Keratinocyte (primary cell): ENCODE data around the gene LATS2. TPM values are rescaled to one million over a fixed set of nuclear protein-coding genes. Genes with fewer than 3 reads are reported as not detected.

Source experiments
- DNase-seq: peaks from one replicate; pipeline ENCODE4 v3.0.0-alpha.2; 2011; ENCODE audit warnings: low read depth, missing footprints, low spot score
- FAIRE-seq: peaks from 2 replicates; lab custom pipeline; 2011; peaks lifted over from hg19 to GRCh38; lab: Jason Lieb, UNC
- H2AFZ ChIP-seq: 2 replicates; pipeline ENCODE4 v1.6.0; 2012; ENCODE audit warnings: low read length, control low read depth, inconsistent platforms; ENCODE audit not compliant: control insufficient read depth
- H3K27ac ChIP-seq: 2 replicates; pipeline ENCODE4 v1.5.1; 2011; ENCODE audit warnings: low read length; ENCODE audit not compliant: control insufficient read depth, insufficient read depth
- H3K27me3 ChIP-seq: 3 replicates; pipeline ENCODE4 v1.6.0; 2011; ENCODE audit warnings: low read length; ENCODE audit not compliant: control insufficient read depth, insufficient read depth; ENCODE audit errors: extremely low read depth
- H3K36me3 ChIP-seq, 2 experiments: 2 replicates in 1 of 2; 3 replicates in 1 of 2; pipeline ENCODE4 v1.5.1; 2011; ENCODE audit warnings: low read length in 2 of 2, mild to moderate bottlenecking in 1 of 2; ENCODE audit not compliant: control insufficient read depth in 2 of 2, insufficient read depth in 2 of 2; ENCODE audit errors: extremely low read depth in 1 of 2
- H3K4me1 ChIP-seq: 3 replicates; pipeline ENCODE4 v1.5.1; 2011; ENCODE audit warnings: low read length; ENCODE audit not compliant: control insufficient read depth, insufficient read depth; ENCODE audit errors: extremely low read depth
- H3K4me2 ChIP-seq: 3 replicates; pipeline ENCODE4 v1.6.0; 2011; ENCODE audit warnings: low read depth, low read length; ENCODE audit not compliant: control insufficient read depth, insufficient read depth; ENCODE audit errors: extremely low read depth
- H3K4me3 ChIP-seq, 3 experiments: fragments of 200-600 bp in 1 of 3; sonication (generic) in 1 of 3; 2 replicates in 2 of 3; 3 replicates in 1 of 3; pipeline ENCODE4 v1.5.1; 2011 to 2016; ENCODE audit warnings: low read length in 3 of 3, mild to moderate bottlenecking in 3 of 3, control low read depth in 2 of 3, inconsistent platforms in 1 of 3, low read depth in 1 of 3, mixed read lengths in 1 of 3, mixed run types in 1 of 3, moderate library complexity in 1 of 3; ENCODE audit not compliant: control insufficient read depth in 2 of 3, insufficient read depth in 2 of 3; ENCODE audit errors: extremely low read depth in 1 of 3
- H3K79me2 ChIP-seq: 2 replicates; pipeline ENCODE4 v1.6.0; 2012; ENCODE audit warnings: low read length; ENCODE audit not compliant: control insufficient read depth, insufficient read depth
- H3K9ac ChIP-seq: 3 replicates; pipeline ENCODE4 v1.6.0; 2011; ENCODE audit warnings: low read length; ENCODE audit not compliant: control insufficient read depth, insufficient read depth; ENCODE audit errors: extremely low read depth
- H3K9me1 ChIP-seq: 3 replicates; pipeline ENCODE4 v1.6.0; 2011; ENCODE audit warnings: low read length; ENCODE audit not compliant: control insufficient read depth, insufficient read depth; ENCODE audit errors: extremely low read depth
- H3K9me3 ChIP-seq: 2 replicates; pipeline ENCODE4 v1.5.1; 2012; ENCODE audit warnings: low read depth, low read length; ENCODE audit not compliant: control insufficient read depth
- H4K20me1 ChIP-seq: 3 replicates; pipeline ENCODE4 v1.6.0; 2011; ENCODE audit warnings: low read length; ENCODE audit not compliant: control insufficient read depth, insufficient read depth; ENCODE audit errors: extremely low read depth
- CTCF ChIP-seq, 3 experiments: IDR thresholded peaks in 1 of 3; conservative IDR thresholded peaks in 1 of 3; optimal IDR thresholded peaks in 1 of 3; 2 replicates in 2 of 3; 3 replicates in 1 of 3; pipeline versions ENCODE3 to v1.5.1; 2011; ENCODE audit warnings: low read length in 3 of 3, mild to moderate bottlenecking in 3 of 3, moderate library complexity in 2 of 3, control low read depth in 1 of 3, inconsistent platforms in 1 of 3; ENCODE audit not compliant: insufficient read depth in 2 of 3; ENCODE audit errors: extremely low read depth in 1 of 3
- EZH2 ChIP-seq: IDR thresholded peaks from one replicate; pipeline ENCODE4 v1.6.1; 2012; ENCODE audit warnings: inconsistent platforms, mild to moderate bottlenecking, low read length, moderate library complexity
- dilution Hi-C: fragments of 300-500 bp; cut with MboI; formaldehyde crosslinking; loops from one replicate; pipeline ENCODE4 v1.7.0; 2020; ENCODE audit warnings: low sequenced_read_pairs; ENCODE audit not compliant: extremely low pct_ligation_motif_present
- polyA plus RNA-seq, 5 experiments: library from polyadenylated mRNA; depleted of rRNA in 3 of 5; stranded (reverse) in 3 of 5; stranded (forward) in 1 of 5; unstranded in 1 of 5; fragments of >200 nt; gene quantifications; 1 replicate in 1 of 5; 2 replicates in 3 of 5; 3 replicates in 1 of 5; pipeline versions ENCODE4 v1.2.1 to v1.2.3, GENCODE V29; 2011 to 2012; ENCODE audit warnings: missing spikeins in 2 of 5, low read depth in 1 of 5, low replicate concordance in 1 of 5

The LATS2 gene
- polyA plus RNA-seq, 1 donor (not counting 4 experiments of a cell fraction or from before 2014, with no cell fraction given) = 6.7 TPM

- H3K4me2 ChIP-seq = no peak overlapping the region
Observed at GRCh38 chr13:21055511-21056045, 5.8 kb downstream of the LATS2 start.

DNA sequence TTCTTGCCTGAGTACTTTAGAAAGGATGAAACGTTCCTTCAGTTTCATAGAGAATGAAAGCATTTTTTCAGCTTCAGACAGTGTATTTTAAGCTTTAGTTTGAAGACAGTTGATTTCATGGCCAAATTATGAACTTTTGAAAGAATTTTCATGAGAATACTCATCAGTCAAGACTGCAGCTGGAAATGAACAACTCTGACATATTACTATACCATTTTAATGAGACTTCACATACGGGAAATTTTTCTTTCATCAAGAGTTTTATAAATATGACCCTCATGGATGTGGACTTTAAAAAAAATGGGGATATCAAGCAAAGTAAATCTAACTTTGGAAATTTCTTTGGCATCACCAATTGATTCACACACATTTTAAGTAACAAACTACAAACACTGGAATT is 6.4 kb downstream of the LATS2 start:
- H3K9me3 ChIP-seq = no peaks in the 10 kb centered on the region
- no peak overlapping the region for H3K4me3 ChIP-seq
- no peak for FAIRE-seq
- H3K4me2 ChIP-seq = no peak overlapping the region
- no peak for DNase-seq
- H3K4me1 ChIP-seq = peaks cover 15% of the 10 kb centered on the region
- H3K36me3 ChIP-seq = no peaks in the 10 kb centered on the region
- H4K20me1 ChIP-seq = peaks cover 12% of the 10 kb centered on the region
- no peak overlapping the region for H3K27ac ChIP-seq
- TF ChIP-seq EZH2 (no peak), CTCF (optimal IDR thresholded peaks at IDR 0.05 in 1 of 3, IDR thresholded peaks at IDR 0.05 in 1 of 3, conservative IDR thresholded peaks at IDR 0.05 in 1 of 3; ENCODE audit: extremely low read depth in 1 of 3, insufficient read depth in 2 of 3, low read length in 3 of 3) (no peak)
- no peak overlapping the region for H2AFZ ChIP-seq
- dilution Hi-C loops = no loop called here
- no peaks in the 10 kb centered on the region for H3K27me3 ChIP-seq
- peaks cover 94% of the 10 kb centered on the region for H3K79me2 ChIP-seq
- H3K9ac ChIP-seq = no peak overlapping the region
- peaks cover 5% of the 10 kb centered on the region for H3K9me1 ChIP-seq

More at GRCh38 chr13:21055511-21056045, 5.8 kb downstream of the LATS2 start:
- TF ChIP-seq EZH2 (no peak), CTCF (optimal IDR thresholded peaks at IDR 0.05 in 1 of 3, IDR thresholded peaks at IDR 0.05 in 1 of 3, conservative IDR thresholded peaks at IDR 0.05 in 1 of 3; ENCODE audit: extremely low read depth in 1 of 3, insufficient read depth in 2 of 3, low read length in 3 of 3) (no peak)
- no peak overlapping the region for H3K4me3 ChIP-seq
- no peaks in the 10 kb centered on the region for H3K36me3 ChIP-seq
- H3K9me3 ChIP-seq = no peaks in the 10 kb centered on the region
- H3K9ac ChIP-seq = no peak overlapping the region
- dilution Hi-C loops = no loop called here
- H3K27me3 ChIP-seq = no peaks in the 10 kb centered on the region
- no peak for DNase-seq
- no peak overlapping the region for H3K27ac ChIP-seq
- H2AFZ ChIP-seq = no peak overlapping the region
- peaks cover 16% of the 10 kb centered on the region for H3K4me1 ChIP-seq
- peaks cover 5% of the 10 kb centered on the region for H3K9me1 ChIP-seq
- peaks cover 12% of the 10 kb centered on the region for H4K20me1 ChIP-seq
- FAIRE-seq = no peak
- H3K79me2 ChIP-seq = peaks cover 93% of the 10 kb centered on the region
